Measurements from ENCODE around the gene KSR1. TPM values are rescaled to one million over a fixed set of nuclear protein-coding genes. Genes with fewer than 3 reads are reported as not detected.
"Not testable (repeated sequence)": the region's sequence is repeated elsewhere in the genome, so short reads cannot be mapped to it uniquely, and the experiment has no call there.

KSR1 gene
- 1 to 10 TPM; 1.9 to 4.9 (median 3.6) TPM for total RNA-seq (2021; fragmentation: NEBNext Ultra II Directional; extraction: Animal tissue kit (Norgen Biotek cat#: 25700))
- long read RNA-seq, result 0 reads

- peak; percentile 50 for TF ChIP-seq CTCF (IDR thresholded peaks at IDR 0.05)
- H3K27ac Mint-ChIP-seq, result peak within 1 kb of the TSS; percentile 52; the same call in 1 of the 2 replicates
- H3K4me3 Mint-ChIP-seq, result peak within 1 kb of the TSS; percentile 87
- DNase-seq, result peak; percentile 11
- H3K36me3 Mint-ChIP-seq (ENCODE audit: low read depth), result no peaks in the 10 kb centered on the region
- peaks cover 17% of the 10 kb centered on the region for H3K4me1 Mint-ChIP-seq (ENCODE audit: low read depth)
- no peaks in the 10 kb centered on the region for H3K9me3 Mint-ChIP-seq
- H3K27me3 Mint-ChIP-seq (ENCODE audit: insufficient read depth), result peaks cover 10% of the 10 kb centered on the region
These were observed at the start of gene KSR1 for GRCh38 chr17:27455914-27456680. Gene KSR1 (plus strand): TSS chr17:27456448. CDS start chr17:27456644, 196 bp downstream.

DNA sequence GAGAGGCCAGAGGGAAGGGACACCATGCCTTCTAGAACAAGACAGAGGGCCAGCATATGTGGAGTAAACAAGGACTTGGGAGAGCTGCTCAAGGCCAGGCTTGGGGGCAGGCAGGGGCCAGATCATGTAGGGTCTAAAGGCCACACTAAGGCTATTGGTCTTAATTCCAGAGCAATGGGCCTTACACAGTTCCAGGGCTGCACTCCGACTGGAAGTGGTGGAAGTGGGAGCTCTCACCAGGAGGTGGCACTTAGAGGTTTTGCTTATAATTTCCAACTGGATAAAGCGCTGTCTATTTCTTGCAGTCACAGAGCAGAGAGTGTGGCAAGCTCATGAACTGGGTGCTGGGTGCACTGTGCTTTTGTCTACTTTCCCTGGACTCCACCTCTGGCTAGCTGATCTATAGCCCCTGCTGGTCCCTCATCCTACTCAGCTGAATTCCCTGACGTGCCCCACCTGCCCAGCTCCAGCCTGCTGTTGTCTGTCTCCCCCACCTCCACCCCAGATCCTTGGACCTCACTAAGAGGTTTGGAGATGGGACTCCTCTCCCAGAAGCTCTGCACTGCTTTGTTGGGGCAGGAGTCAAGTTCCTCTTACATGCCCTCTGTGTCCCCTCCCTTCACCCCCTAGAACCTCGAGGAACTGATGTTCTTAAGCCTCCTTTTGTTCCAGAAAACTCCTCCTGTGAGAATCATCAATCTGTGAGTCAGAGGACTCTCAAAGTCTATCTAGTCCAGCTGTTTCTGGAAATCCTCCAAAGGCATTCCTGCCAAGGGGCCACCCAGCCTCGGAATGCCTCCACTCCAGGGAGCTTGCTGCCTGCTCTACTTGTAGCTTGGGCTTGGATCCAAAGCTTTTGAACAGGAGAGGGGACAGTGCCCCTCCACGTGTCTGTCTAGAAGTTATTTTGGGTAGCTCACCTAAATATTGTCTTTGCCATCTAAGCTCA lies 48.1 kb upstream of the KSR1 start:
- Mint-ChIP-seq H3K4me1 (ENCODE audit: low read depth) (peaks cover 14% of the 10 kb centered on the region), H3K4me3 (peak overlapping the region; percentile 40), H3K27ac (no peak overlapping the region; the same call in 1 of the 2 replicates), H3K9me3 (no peaks in the 10 kb centered on the region), H3K27me3 (ENCODE audit: insufficient read depth) (peaks cover 19% of the 10 kb centered on the region), H3K36me3 (ENCODE audit: low read depth) (no peaks in the 10 kb centered on the region)
- DNase-seq, result peak; percentile 53
- TF ChIP-seq CTCF (IDR thresholded peaks at IDR 0.05), result no peak

GRCh38 chr17:27408891-27409290 lies 47.4 kb upstream of the KSR1 start:
- H3K27ac Mint-ChIP-seq, result no peak overlapping the region
- H3K4me1 Mint-ChIP-seq (ENCODE audit: low read depth), result peaks cover 14% of the 10 kb centered on the region
- no peaks in the 10 kb centered on the region for H3K36me3 Mint-ChIP-seq (ENCODE audit: low read depth)
- TF ChIP-seq CTCF (IDR thresholded peaks at IDR 0.05), result no peak
- peak overlapping the region; percentile 40 for H3K4me3 Mint-ChIP-seq
- H3K9me3 Mint-ChIP-seq, result no peaks in the 10 kb centered on the region
- peaks cover 14% of the 10 kb centered on the region for H3K27me3 Mint-ChIP-seq (ENCODE audit: insufficient read depth)
- peak; percentile 7 for DNase-seq

DNA sequence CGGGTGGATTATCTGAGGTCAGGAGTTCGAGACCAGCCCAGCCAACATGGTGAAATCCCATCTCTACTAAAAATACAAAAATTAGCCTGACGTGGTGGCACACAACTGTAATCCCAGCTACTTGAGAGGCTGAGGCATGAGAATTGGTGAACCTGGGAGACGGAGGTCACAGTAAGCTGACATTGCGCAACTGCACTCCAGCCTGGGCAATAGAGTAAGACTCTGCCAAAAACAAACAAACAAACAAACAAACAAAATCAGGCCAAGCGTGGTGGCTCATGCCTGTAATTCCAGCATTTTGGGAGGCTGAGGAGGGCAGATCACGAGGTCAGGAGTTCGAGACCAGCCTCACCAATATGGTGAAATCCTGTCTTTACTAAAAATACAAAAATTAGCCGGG lies 44.1 kb upstream of the KSR1 start:
- H3K9me3 Mint-ChIP-seq; H3K4me3 Mint-ChIP-seq; H3K36me3 Mint-ChIP-seq (ENCODE audit: low read depth); DNase-seq; H3K27ac Mint-ChIP-seq: not testable (repeated sequence)
- Mint-ChIP-seq H3K27me3 (ENCODE audit: insufficient read depth) (peaks cover 11% of the 10 kb centered on the region), H3K4me1 (ENCODE audit: low read depth) (peaks cover 14% of the 10 kb centered on the region)

DNA sequence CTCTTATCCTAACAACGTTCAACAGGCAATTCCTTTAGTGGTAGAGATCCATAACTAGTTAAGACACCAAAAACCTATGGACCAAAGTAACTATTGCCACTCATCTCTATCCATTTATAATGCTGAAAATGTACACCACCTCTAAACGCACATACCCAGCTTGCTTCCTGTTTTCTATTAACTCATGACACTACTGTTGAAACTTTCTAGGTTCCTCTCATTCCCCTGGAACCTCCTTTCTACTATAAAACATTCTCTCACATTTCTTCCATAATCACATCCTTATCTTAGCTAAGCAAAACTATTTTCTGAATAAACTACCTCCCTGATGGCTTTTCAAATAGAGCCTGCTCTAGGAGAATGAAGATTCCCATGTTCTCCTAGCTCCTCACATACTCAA lies 42.9 kb upstream of the KSR1 start:
- no peak for DNase-seq
- Mint-ChIP-seq H3K9me3 (no peaks in the 10 kb centered on the region), H3K27ac (no peak overlapping the region), H3K27me3 (ENCODE audit: insufficient read depth) (peaks cover 21% of the 10 kb centered on the region), H3K4me3 (no peak overlapping the region), H3K36me3 (ENCODE audit: low read depth) (no peaks in the 10 kb centered on the region), H3K4me1 (ENCODE audit: low read depth) (peaks cover 10% of the 10 kb centered on the region)
- TF ChIP-seq CTCF (IDR thresholded peaks at IDR 0.05), result no peak
